Coronary artery (tissue), 2 donors: ENCODE results near the gene B3GAT3.
A peak's percentile ranks its signal among the peaks of the same experiment; 100 is the strongest.
"Not testable (repeated sequence)": the region's sequence is repeated elsewhere in the genome, so short reads cannot be mapped to it uniquely, and the experiment has no call there.

Experiments used
- DNase-seq: peaks from one replicate; pipeline ENCODE4 v3.0.0-alpha.2; 2017; ENCODE audit warnings: low spot score
- H3K27ac ChIP-seq, 2 donors: fragments of 200-600 bp; sonication (generic); one replicate each; pipeline ENCODE4 v1.5.1; 2016 to 2019
- H3K4me3 ChIP-seq: fragments of 200-600 bp; sonication (generic); 2 replicates; pipeline ENCODE4 v1.5.1; 2016; ENCODE audit warnings: mild to moderate bottlenecking, moderate library complexity
- CTCF ChIP-seq: fragments of 200-600 bp; sonication (generic); IDR thresholded peaks from one replicate; pipeline ENCODE4 v1.5.1; 2019; ENCODE audit warnings: antibody characterized with exemption

B3GAT3 gene

GRCh38 chr11:62595124-62595523, 26.7 kb downstream of the B3GAT3 start:
- Histone ChIP-seq H3K4me3 (no peak overlapping the region), H3K27ac (no peak overlapping the region)
- DNase-seq, result no peak
- no peak for TF ChIP-seq CTCF

GRCh38 chr11:62593434-62594044, 28.2 kb downstream of the B3GAT3 start:
- Histone ChIP-seq H3K27ac (peak overlapping the region in 1 of 2 donors; percentile 17), H3K4me3 (no peak overlapping the region)
- no peak for TF ChIP-seq CTCF
- DNase-seq, result no peak

GRCh38 chr11:62592989-62593421, 28.8 kb downstream of the B3GAT3 start:
- TF ChIP-seq CTCF, result no peak
- no peak for DNase-seq
- Histone ChIP-seq H3K27ac (peak overlapping the region; percentile 90 to 97), H3K4me3 (no peak overlapping the region)

GRCh38 chr11:62592146-62592815, 29.5 kb downstream of the B3GAT3 start:
- no peak for TF ChIP-seq CTCF
- Histone ChIP-seq H3K27ac (peak overlapping the region; percentile 90 to 97), H3K4me3 (peak overlapping the region; percentile 77)
- peak; percentile 57 for DNase-seq

- DNase-seq, result peak; percentile 98
- Histone ChIP-seq H3K4me3 (peak within 1 kb of the TSS; percentile 77), H3K27ac (peak within 1 kb of the TSS; percentile 90 to 97)
- no peak for TF ChIP-seq CTCF
Observed at GRCh38 chr11:62591448-62592145, 30.2 kb downstream of the B3GAT3 start, which contains the start of gene TUT1. TSS of gene TUT1 (minus strand) at chr11:62591523. CDS start at chr11:62591485, 38 bp downstream.

GRCh38 chr11:62588966-62589637, 32.7 kb downstream of the B3GAT3 start:
- Histone ChIP-seq H3K4me3 (no peak overlapping the region), H3K27ac (no peak overlapping the region)
- no peak for TF ChIP-seq CTCF
- DNase-seq, result no peak

GRCh38 chr11:62585356-62585755, 36.4 kb downstream of the B3GAT3 start:
- not testable (repeated sequence) for DNase-seq, H3K4me3 ChIP-seq, H3K27ac ChIP-seq

- H3K27ac ChIP-seq, H3K4me3 ChIP-seq, DNase-seq: not testable (repeated sequence)
Observed at GRCh38 chr11:62581735-62582134, 40.1 kb downstream of the B3GAT3 start.
